HepG2 (cell line): ENCODE results near the gene CHRM2. TPM values are rescaled to one million over a fixed set of nuclear protein-coding genes. Genes with fewer than 3 reads are reported as not detected.

Source experiments
- ATAC-seq: fragments of 200-7000 bp; cut with Tn5 transposase; 3 replicates; pipeline ENCODE4 v1.9.1; 2020; ENCODE audit warnings: mild to moderate bottlenecking, moderate library complexity
- BruUV-seq: library from RNA; stranded (reverse); fragments of 400-500 nt; replicated peaks from 2 replicates; lab custom pipeline; 2021; lab: Mats Ljungman, UMichigan
- CTCF ChIA-PET: fragments of 300-600 bp; formaldehyde crosslinking; extraction: SDS; loops from one replicate; lab custom pipeline; 2021; ENCODE audit warnings: low total read pairs, inconsistent platforms, low intra/inter-chr PET ratio; lab: Yijun Ruan, JAX
- POLR2A ChIA-PET: fragments of 350-600 bp; sonication (Branson Sonifier 250); formaldehyde crosslinking; loops from one replicate; lab custom pipeline; 2020; ENCODE audit warnings: antibody characterized with exemption, inconsistent platforms; lab: Yijun Ruan, JAX
- DNase-seq: peaks from one replicate; pipeline ENCODE4 v3.0.0-alpha.2; 2015; ENCODE audit warnings: low spot score
- FAIRE-seq: peaks from 3 replicates; lab custom pipeline; 2011; peaks lifted over from hg19 to GRCh38; lab: Jason Lieb, UNC
- H2AFZ ChIP-seq: one replicate; pipeline ENCODE4 v1.6.1; 2011; ENCODE audit warnings: low read length, inconsistent platforms
- H3K27ac ChIP-seq: fragments of 300-600 bp; 3 replicates; pipeline ENCODE4 v1.8.0; 2011; ENCODE audit warnings: mixed run types, mild to moderate bottlenecking, mixed read lengths, low read length, inconsistent platforms; ENCODE audit not compliant: insufficient read depth; ENCODE audit errors: extremely low read length
- H3K27me3 ChIP-seq, 2 experiments: fragments of 200-600 bp in 1 of 2; 2 replicates in 1 of 2; 3 replicates in 1 of 2; pipeline versions ENCODE4 v1.6.0 to v1.8.0; 2011; ENCODE audit warnings: low read length in 2 of 2, mild to moderate bottlenecking in 2 of 2, moderate library complexity in 2 of 2, inconsistent platforms in 1 of 2; ENCODE audit not compliant: insufficient read depth in 2 of 2, control insufficient read depth in 1 of 2
- H3K36me3 ChIP-seq, 2 experiments: fragments of 200-600 bp in 1 of 2; replicated peaks in 1 of 2; 2 replicates in 1 of 2; 3 replicates in 1 of 2; pipeline versions ENCODE4 v1.5.1 to v1.8.0; 2011; ENCODE audit warnings: low read length in 2 of 2, inconsistent platforms in 1 of 2; ENCODE audit not compliant: insufficient read depth in 2 of 2, control insufficient read depth in 1 of 2
- H3K4me1 ChIP-seq: 2 replicates; pipeline ENCODE4 v1.5.1; 2012; ENCODE audit warnings: low read length, inconsistent platforms; ENCODE audit not compliant: insufficient read depth
- H3K4me2 ChIP-seq: 2 replicates; pipeline ENCODE4 v1.6.0; 2011; ENCODE audit warnings: low read depth, low read length, inconsistent platforms
- H3K4me3 ChIP-seq, 3 experiments: fragments of 200-600 bp in 1 of 3; sonication (generic), shearing (Covaris generic) in 1 of 3; replicated peaks in 1 of 3; 2 replicates each; pipeline ENCODE4 v1.5.1; 2011 to 2016; ENCODE audit warnings: low read length in 3 of 3, inconsistent platforms in 2 of 3, low read depth in 2 of 3, mild to moderate bottlenecking in 2 of 3, control low read depth in 1 of 3, mixed read lengths in 1 of 3; ENCODE audit not compliant: insufficient read depth in 1 of 3
- H3K79me2 ChIP-seq: one replicate; pipeline ENCODE4 v1.6.1; 2011; ENCODE audit warnings: low read length, inconsistent platforms; ENCODE audit not compliant: insufficient read depth
- H3K9ac ChIP-seq: 2 replicates; pipeline ENCODE4 v1.6.0; 2011; ENCODE audit warnings: mild to moderate bottlenecking, low read depth, low read length, inconsistent platforms; ENCODE audit not compliant: insufficient read depth
- H3K9me3 ChIP-seq: 2 replicates; pipeline ENCODE4 v1.5.1; 2012; ENCODE audit warnings: mild to moderate bottlenecking, low read length
- H4K20me1 ChIP-seq: 2 replicates; pipeline ENCODE4 v1.6.0; 2011; ENCODE audit warnings: inconsistent platforms, mild to moderate bottlenecking, low read length, moderate library complexity; ENCODE audit not compliant: insufficient read depth
- DNMT3B ChIP-seq: conservative IDR thresholded peaks from 2 replicates; pipeline ENCODE4 v1.6.1; 2016; ENCODE audit warnings: missing biosample characterization, control low read depth
- HNF4A ChIP-seq: sonication (generic); formaldehyde crosslinking; IDR thresholded peaks from 2 replicates; pipeline ENCODE4 v1.4.0; 2020; ENCODE audit warnings: missing genetic modification reagents
- MAX ChIP-seq: IDR thresholded peaks from 2 replicates; pipeline ENCODE4 v1.6.1; 2012; ENCODE audit warnings: inconsistent platforms
- MTF2 ChIP-seq: sonication (generic); formaldehyde crosslinking; IDR thresholded peaks from 2 replicates; pipeline ENCODE4 v1.5.0; 2020; ENCODE audit warnings: missing genetic modification reagents, borderline replicate concordance
- POLR2AphosphoS5 ChIP-seq: IDR thresholded peaks from 2 replicates; pipeline ENCODE4 v1.6.1; 2012; ENCODE audit warnings: low read depth, low read length
- ZFX ChIP-seq: sonication (generic); formaldehyde crosslinking; IDR thresholded peaks from 2 replicates; pipeline ENCODE4 v1.4.0; 2020; ENCODE audit warnings: mild to moderate bottlenecking, low read depth, missing genetic modification reagents, moderate library complexity
- ZNF484 ChIP-seq: sonication (generic); formaldehyde crosslinking; IDR thresholded peaks from 2 replicates; pipeline ENCODE4 v1.5.1; 2020; ENCODE audit warnings: mild to moderate bottlenecking, low read depth, missing genetic modification reagents, borderline replicate concordance
- ZNF503 ChIP-seq: sonication (generic); formaldehyde crosslinking; IDR thresholded peaks from 2 replicates; pipeline ENCODE4 v1.4.0; 2020; ENCODE audit warnings: missing genetic modification reagents
- ZNF878 ChIP-seq: sonication (generic); formaldehyde crosslinking; IDR thresholded peaks from 2 replicates; pipeline ENCODE4 v1.8.1; 2023; ENCODE audit warnings: mild to moderate bottlenecking, missing genetic modification reagents, moderate library complexity
- WGBS: methylation state at CpG from one replicate; pipeline ENCODE4 v1.1.6; 2017; ENCODE audit warnings: low lambda C conversion rate; 5-methylcytosine and 5-hydroxymethylcytosine counted together
- in situ Hi-C: cut with HindIII; loops from 2 replicates; pipeline ENCODE4 v1.10.0; 2017; ENCODE audit warnings: low pct_unique_long_range_greater_than_20kb; ENCODE audit not compliant: extremely low pct_ligation_motif_present
- intact Hi-C: fragments of 100-400 bp; cut with micrococcal nuclease; formaldehyde crosslinking; loops from one replicate; pipeline ENCODE4 v1.10.0; 2022; ENCODE audit not compliant: unreplicated experiment
- polyA plus RNA-seq, 8 experiments: library from polyadenylated mRNA; depleted of rRNA in 3 of 8; stranded (reverse) in 7 of 8; unstranded in 1 of 8; fragments of >200 nt; fragmentation: Illumina TruSeq in 4 of 8; extraction: Trizol in 4 of 8; gene quantifications; 2 replicates each; pipeline versions ENCODE4 v1.2.1 to v1.2.3, GENCODE V29; 2011 to 2016; ENCODE audit warnings: low read depth in 4 of 8, missing spikeins in 1 of 8, mixed read lengths in 1 of 8; ENCODE audit not compliant: insufficient read depth in 1 of 8
- total RNA-seq, 5 experiments: library from RNA; depleted of rRNA; stranded (reverse); fragments of >200 nt; fragmentation: Illumina TruSeq; extraction: Trizol; gene quantifications; 2 replicates each; pipeline ENCODE4 v1.2.3, GENCODE V29; 2016; ENCODE audit warnings: low read depth in 1 of 5

The CHRM2 gene
- total and polyA plus RNA-seq, 2 of the 13 experiments (the other 11 are each of a cell fraction or from before 2014, with no cell fraction given) = not detected

- Histone ChIP-seq H3K4me2 (no peak overlapping the region), H3K4me1 (no peaks in the 10 kb centered on the region), H2AFZ (no peak overlapping the region), H3K36me3 (no peaks in the 10 kb centered on the region), H4K20me1 (no peaks in the 10 kb centered on the region), H3K9ac (no peak overlapping the region), H3K4me3 (no peak overlapping the region), H3K27ac (no peak overlapping the region), H3K9me3 (peaks cover 4% of the 10 kb centered on the region), H3K79me2 (no peaks in the 10 kb centered on the region), H3K27me3 (no peaks in the 10 kb centered on the region)
- FAIRE-seq (no peak), DNase-seq (no peak), ATAC-seq (no peak)
- BruUV-seq = no TSS peak
- 8% methylated on average over 2 of the region's 2 CpGs for WGBS
- in situ Hi-C loops = no loop called here
- intact Hi-C loops = no loop called here
- CTCF ChIA-PET = no interaction called here
- POLR2A ChIA-PET = no interaction called here
- TF ChIP-seq DNMT3B (CRISPR knock-in tag) (no peak), MTF2 (no peak), ZNF484 (CRISPR knock-in tag) (no peak), HNF4A (CRISPR knock-in tag) (no peak), ZFX (CRISPR knock-in tag) (no peak), ZNF503 (CRISPR knock-in tag) (no peak), ZNF878 (CRISPR knock-in tag) (no peak)
These were observed 101.3 kb downstream of the CHRM2 start for GRCh38 chr7:136969761-136970160.

- no peak overlapping the region for H3K9ac ChIP-seq
- WGBS = 11% methylated on average over 2 of the region's 2 CpGs
- ATAC-seq = no peak
- no peak overlapping the region for H3K27ac ChIP-seq
- H3K27me3 ChIP-seq = no peaks in the 10 kb centered on the region
- in situ Hi-C loops (no loop called here), intact Hi-C loops (no loop called here)
- BruUV-seq = no TSS peak
- FAIRE-seq = no peak
- no peaks in the 10 kb centered on the region for H3K4me1 ChIP-seq
- TF ChIP-seq POLR2AphosphoS5 (no peak), MAX (no peak)
- H3K79me2 ChIP-seq = no peaks in the 10 kb centered on the region
- CTCF ChIA-PET = no interaction called here
- H3K9me3 ChIP-seq = peaks cover 4% of the 10 kb centered on the region
- H3K36me3 ChIP-seq = no peaks in the 10 kb centered on the region
- H3K4me3 ChIP-seq = no peak overlapping the region
- no peak overlapping the region for H3K4me2 ChIP-seq
- DNase-seq = no peak
- H4K20me1 ChIP-seq = no peaks in the 10 kb centered on the region
- H2AFZ ChIP-seq = no peak overlapping the region
- POLR2A ChIA-PET = no interaction called here
These were observed 103.3 kb downstream of the CHRM2 start for GRCh38 chr7:136971776-136972175.
